Measurements from ENCODE around the gene LRRC4C. TPM values are rescaled to one million over a fixed set of nuclear protein-coding genes. Genes with fewer than 3 reads are reported as not detected.

Gene LRRC4C
- total and polyA plus RNA-seq, 10 of the 15 experiments (the other 5 are each of a cell fraction or from before 2014, with no cell fraction given), result 1.5 TPM; not detected in 9

DNA sequence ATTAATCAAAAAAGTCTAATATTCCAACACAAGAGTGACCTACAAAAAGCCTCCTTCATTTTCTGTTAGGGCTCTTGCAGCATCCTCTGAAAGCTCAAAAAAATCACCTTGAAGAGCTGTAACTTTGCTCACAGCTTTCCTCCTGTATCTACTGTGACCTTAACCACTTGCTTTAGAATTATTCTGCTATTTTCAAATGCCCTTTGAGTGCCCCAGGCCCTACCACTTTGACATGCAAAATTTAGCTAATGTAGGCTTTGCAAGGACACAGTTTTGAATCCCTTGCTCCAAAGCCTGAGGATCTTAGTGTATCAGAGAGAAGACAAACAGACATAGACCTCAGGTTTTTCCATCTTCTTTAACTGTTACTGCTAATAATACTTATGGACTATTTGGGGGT is 253.1 kb downstream of the LRRC4C start (continued):
- TF ChIP-seq SUZ12 (IDR thresholded peaks at IDR 0.05; ENCODE audit: unreplicated experiment) (no peak), ZSCAN29 (IDR thresholded peaks at IDR 0.05) (no peak), IKZF2 (IDR thresholded peaks at IDR 0.05) (no peak)

DNA sequence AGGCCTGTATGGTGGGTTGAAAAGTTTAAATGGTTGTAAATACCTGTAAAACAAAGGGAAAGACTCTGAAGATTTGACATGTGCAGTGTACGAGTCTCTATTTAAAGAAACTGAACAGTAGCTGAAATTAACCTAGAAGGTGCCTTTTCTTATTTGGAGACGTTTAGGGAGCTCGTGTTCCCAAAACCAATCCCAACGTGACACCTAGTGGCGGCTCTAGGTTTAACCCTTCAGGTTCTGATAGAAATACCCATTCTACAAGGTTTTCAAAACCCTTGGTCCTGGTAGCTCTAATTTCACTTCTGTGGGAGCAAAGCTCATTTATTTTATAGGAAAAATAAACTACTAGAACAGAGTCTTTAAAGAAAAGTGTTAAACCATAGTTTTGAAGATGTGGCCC is 258.3 kb downstream of the LRRC4C start:
- H4K20me1 ChIP-seq (ENCODE audit: control insufficient read depth, insufficient read depth), result no peaks in the 10 kb centered on the region
- WGBS (ENCODE audit: insufficient coverage, insufficient replicate concordance, low lambda C conversion rate, missing lambda C conversion rate), result 0% methylated on average over 5 of the region's 5 CpGs
- ATAC-seq, result peak; percentile 68
- no peak for FAIRE-seq
- ChIA-PET CTCF (interaction anchor here (0.7 to 1.7 kb wide), 19 partner anchors 9 to 1324 kb away, joined by 3 to 18 read pairs (median 3); no protein-coding TSS in a partner anchor), RAD21 (ENCODE audit: unreplicated experiment) (interaction anchor here (0.5 to 1.8 kb wide), 9 partner anchors 14 to 897 kb away, joined by 3 to 10 read pairs (median 4); no protein-coding TSS in a partner anchor), POLR2A (no interaction called here), SMC1A (ENCODE audit: uncharacterized antibody, unreplicated experiment) (interaction anchor here (0.5 to 2.1 kb wide), 9 partner anchors 85 to 905 kb away, joined by 3 to 7 read pairs (median 4); no protein-coding TSS in a partner anchor)
- H3K27ac ChIP-seq (ENCODE audit: control insufficient read depth, insufficient read depth), result no peak overlapping the region
- no peak overlapping the region for H2AFZ ChIP-seq (ENCODE audit: control insufficient read depth, low read depth, low read length)
- no peaks in the 10 kb centered on the region for H3K36me3 ChIP-seq (ENCODE audit: control insufficient read depth in 2 of 2, insufficient read depth in 2 of 2, low read length in 1 of 2)
- intact Hi-C loops (cut with micrococcal nuclease; ENCODE audit: unreplicated experiment) (loop anchor here (1.0 to 10.0 kb wide), 4 partner anchors 266 to 894 kb away; no protein-coding TSS in a partner anchor), in situ Hi-C loops (cut with MboI) (loop anchor here (10.0 kb wide), 1 partner anchor 896 kb away; no protein-coding TSS in a partner anchor)
- BruUV-seq (replicated peaks), result no TSS peak
- peak; percentile 53 for TF ChIP-seq SMC3 (IDR thresholded peaks at IDR 0.05; ENCODE audit: borderline replicate concordance, low read length)
- TF ChIP-seq, protein P1, sequence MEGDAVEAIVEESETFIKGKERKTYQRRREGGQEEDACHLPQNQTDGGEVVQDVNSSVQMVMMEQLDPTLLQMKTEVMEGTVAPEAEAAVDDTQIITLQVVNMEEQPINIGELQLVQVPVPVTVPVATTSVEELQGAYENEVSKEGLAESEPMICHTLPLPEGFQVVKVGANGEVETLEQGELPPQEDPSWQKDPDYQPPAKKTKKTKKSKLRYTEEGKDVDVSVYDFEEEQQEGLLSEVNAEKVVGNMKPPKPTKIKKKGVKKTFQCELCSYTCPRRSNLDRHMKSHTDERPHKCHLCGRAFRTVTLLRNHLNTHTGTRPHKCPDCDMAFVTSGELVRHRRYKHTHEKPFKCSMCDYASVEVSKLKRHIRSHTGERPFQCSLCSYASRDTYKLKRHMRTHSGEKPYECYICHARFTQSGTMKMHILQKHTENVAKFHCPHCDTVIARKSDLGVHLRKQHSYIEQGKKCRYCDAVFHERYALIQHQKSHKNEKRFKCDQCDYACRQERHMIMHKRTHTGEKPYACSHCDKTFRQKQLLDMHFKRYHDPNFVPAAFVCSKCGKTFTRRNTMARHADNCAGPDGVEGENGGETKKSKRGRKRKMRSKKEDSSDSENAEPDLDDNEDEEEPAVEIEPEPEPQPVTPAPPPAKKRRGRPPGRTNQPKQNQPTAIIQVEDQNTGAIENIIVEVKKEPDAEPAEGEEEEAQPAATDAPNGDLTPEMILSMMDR (IDR thresholded peaks at IDR 0.05 in 2 of 3, conservative IDR thresholded peaks at IDR 0.05 in 1 of 3; ENCODE audit: control insufficient read depth in 2 of 3, extremely low read depth in 1 of 3, insufficient read depth in 1 of 3, low read depth in 3 of 3, low read length in 3 of 3), result peak; percentile 38 to 54 (median 42); a peak in 5 of 6 replicates
- peak; percentile 71 for TF ChIP-seq RAD21 (IDR thresholded peaks at IDR 0.05; ENCODE audit: insufficient read depth, low read depth, low read length)
- no peak for TF ChIP-seq NFIC (IDR thresholded peaks at IDR 0.05; ENCODE audit: low read depth, low read length)
- no peak for TF ChIP-seq STAT3 (IDR thresholded peaks at IDR 0.05; ENCODE audit: low read depth, low read length)
- H3K79me2 ChIP-seq (ENCODE audit: control insufficient read depth, insufficient read depth, low read length), result no peaks in the 10 kb centered on the region
- no peak overlapping the region for H3K4me3 ChIP-seq
- no peak for DNase-seq (ENCODE audit: low read depth, low spot score)
- H3K9me3 ChIP-seq (replicated peaks; ENCODE audit: control insufficient read depth, insufficient read depth, low read length), result no peaks in the 10 kb centered on the region
- no peak overlapping the region for H3K9ac ChIP-seq (ENCODE audit: control insufficient read depth, insufficient read depth, low read length)
- H3K4me1 ChIP-seq (ENCODE audit: control insufficient read depth, insufficient read depth, low read length), result no peaks in the 10 kb centered on the region
- no peaks in the 10 kb centered on the region for H3K27me3 ChIP-seq (replicated peaks in 1 of 2; ENCODE audit: control insufficient read depth in 2 of 2, insufficient read depth in 2 of 2, low read length in 1 of 2)
- no peak overlapping the region for H3K4me2 ChIP-seq (ENCODE audit: control insufficient read depth, insufficient read depth)
